HG02973 (cell line): ENCODE measurements around the gene SDR39U1.

Experiments used
- ATAC-seq: cut with Tn5 transposase; IDR thresholded peaks from one replicate; pipeline ENCODE4 v1.9.1; 2021; ENCODE audit warnings: moderate library complexity; ENCODE audit not compliant: unreplicated experiment

SDR39U1 gene

GRCh38 chr14:24392325-24393091 lies 50.1 kb downstream of the SDR39U1 start:
- ATAC-seq = no peak

GRCh38 chr14:24390701-24391468 lies 51.7 kb downstream of the SDR39U1 start:
- no peak for ATAC-seq
